PFSK-1 (cell line): ENCODE measurements around the gene NPY5R.

ENCODE experiments used
- FOXP2 ChIP-seq: optimal IDR thresholded peaks from 2 replicates; pipeline ENCODE3; 2011; ENCODE audit warnings: borderline replicate concordance, control low read depth, inconsistent platforms; ENCODE audit not compliant: insufficient read depth; ENCODE audit errors: extremely low read length, extremely low read depth
- POLR2AphosphoS5 ChIP-seq: IDR thresholded peaks from 2 replicates; pipeline ENCODE4 v1.6.1; 2012; ENCODE audit warnings: low read depth, mild to moderate bottlenecking, control low read depth, low read length, moderate library complexity
- SIN3A ChIP-seq: IDR thresholded peaks from 2 replicates; pipeline ENCODE4 v1.6.1; 2012; ENCODE audit warnings: mild to moderate bottlenecking, low read length, moderate library complexity, borderline replicate concordance; ENCODE audit not compliant: insufficient read depth
- TAF1 ChIP-seq: IDR thresholded peaks from 2 replicates; pipeline ENCODE4 v1.6.1; 2012; ENCODE audit warnings: low read length, control low read depth, borderline replicate concordance; ENCODE audit not compliant: insufficient read depth
- TF ChIP-seq, protein P1 (sequence below), 2 experiments: IDR thresholded peaks; 2 replicates each; pipeline versions ENCODE4 v1.6.1 to v1.8.0; 2011 to 2012; ENCODE audit warnings: low read depth in 2 of 2, low read length in 2 of 2, control low read depth in 1 of 2, inconsistent platforms in 1 of 2, mild to moderate bottlenecking in 1 of 2, moderate library complexity in 1 of 2; ENCODE audit not compliant: insufficient read depth in 1 of 2

Gene NPY5R

DNA sequence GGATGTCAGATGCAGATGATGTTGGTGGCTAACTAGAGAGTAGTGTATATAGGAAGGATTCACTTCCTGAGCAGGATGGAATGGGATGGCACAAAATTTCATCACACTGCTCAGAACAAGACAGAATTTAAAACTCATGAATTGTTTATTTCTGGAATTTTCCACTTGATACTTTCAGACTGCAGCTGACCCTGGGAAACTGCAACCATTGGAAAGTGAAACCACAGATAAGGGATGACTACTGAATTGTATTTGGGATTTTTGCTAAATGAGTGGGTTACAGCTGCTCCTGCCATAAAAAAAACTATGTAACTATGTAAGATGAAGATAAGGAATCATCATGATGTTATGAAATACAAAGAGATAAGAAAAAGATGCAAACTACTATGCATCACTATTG, 51.4 kb downstream of the NPY5R start:
- TF ChIP-seq TAF1 (no peak), FOXP2 (no peak), SIN3A (no peak), POLR2AphosphoS5 (no peak)
- TF ChIP-seq, protein P1, sequence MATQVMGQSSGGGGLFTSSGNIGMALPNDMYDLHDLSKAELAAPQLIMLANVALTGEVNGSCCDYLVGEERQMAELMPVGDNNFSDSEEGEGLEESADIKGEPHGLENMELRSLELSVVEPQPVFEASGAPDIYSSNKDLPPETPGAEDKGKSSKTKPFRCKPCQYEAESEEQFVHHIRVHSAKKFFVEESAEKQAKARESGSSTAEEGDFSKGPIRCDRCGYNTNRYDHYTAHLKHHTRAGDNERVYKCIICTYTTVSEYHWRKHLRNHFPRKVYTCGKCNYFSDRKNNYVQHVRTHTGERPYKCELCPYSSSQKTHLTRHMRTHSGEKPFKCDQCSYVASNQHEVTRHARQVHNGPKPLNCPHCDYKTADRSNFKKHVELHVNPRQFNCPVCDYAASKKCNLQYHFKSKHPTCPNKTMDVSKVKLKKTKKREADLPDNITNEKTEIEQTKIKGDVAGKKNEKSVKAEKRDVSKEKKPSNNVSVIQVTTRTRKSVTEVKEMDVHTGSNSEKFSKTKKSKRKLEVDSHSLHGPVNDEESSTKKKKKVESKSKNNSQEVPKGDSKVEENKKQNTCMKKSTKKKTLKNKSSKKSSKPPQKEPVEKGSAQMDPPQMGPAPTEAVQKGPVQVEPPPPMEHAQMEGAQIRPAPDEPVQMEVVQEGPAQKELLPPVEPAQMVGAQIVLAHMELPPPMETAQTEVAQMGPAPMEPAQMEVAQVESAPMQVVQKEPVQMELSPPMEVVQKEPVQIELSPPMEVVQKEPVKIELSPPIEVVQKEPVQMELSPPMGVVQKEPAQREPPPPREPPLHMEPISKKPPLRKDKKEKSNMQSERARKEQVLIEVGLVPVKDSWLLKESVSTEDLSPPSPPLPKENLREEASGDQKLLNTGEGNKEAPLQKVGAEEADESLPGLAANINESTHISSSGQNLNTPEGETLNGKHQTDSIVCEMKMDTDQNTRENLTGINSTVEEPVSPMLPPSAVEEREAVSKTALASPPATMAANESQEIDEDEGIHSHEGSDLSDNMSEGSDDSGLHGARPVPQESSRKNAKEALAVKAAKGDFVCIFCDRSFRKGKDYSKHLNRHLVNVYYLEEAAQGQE (IDR thresholded peaks at IDR 0.05; ENCODE audit: insufficient read depth in 1 of 2, low read depth in 2 of 2, low read length in 2 of 2): no peak

GRCh38 chr4:163395758-163396157, 52.1 kb downstream of the NPY5R start:
- TF ChIP-seq POLR2AphosphoS5 (no peak), FOXP2 (no peak), SIN3A (no peak), TAF1 (no peak)
- TF ChIP-seq, protein P1 (IDR thresholded peaks at IDR 0.05; ENCODE audit: insufficient read depth in 1 of 2, low read depth in 2 of 2, low read length in 2 of 2): no peak

- TF ChIP-seq, protein P1 (IDR thresholded peaks at IDR 0.05; ENCODE audit: insufficient read depth in 1 of 2, low read depth in 2 of 2, low read length in 2 of 2): no peak
- TF ChIP-seq POLR2AphosphoS5: no peak
- TF ChIP-seq TAF1: no peak
- TF ChIP-seq FOXP2: no peak
- TF ChIP-seq SIN3A: no peak
Measured at GRCh38 chr4:163398238-163398637, 54.5 kb downstream of the NPY5R start.

DNA sequence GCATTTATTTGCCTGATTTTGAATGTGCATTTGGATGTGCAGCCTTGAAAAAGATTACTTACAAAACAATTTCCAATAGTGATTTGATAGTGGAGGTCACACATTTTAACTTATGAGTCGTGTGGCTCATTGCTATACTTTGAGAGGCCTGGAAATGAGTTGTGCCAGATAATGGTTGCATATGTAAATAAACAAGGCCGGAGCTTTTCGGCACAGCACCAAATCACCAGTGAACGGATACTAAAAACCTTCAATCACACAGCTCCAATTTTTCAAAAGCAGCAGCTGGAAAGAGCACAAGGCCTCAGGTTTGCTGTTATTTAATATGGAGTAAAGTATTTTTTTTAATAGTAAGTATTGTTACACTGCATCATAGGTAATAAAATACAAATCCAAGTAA, 57.2 kb downstream of the NPY5R start:
- TF ChIP-seq FOXP2 (no peak), TAF1 (no peak), POLR2AphosphoS5 (no peak), SIN3A (no peak)
- TF ChIP-seq, protein P1 (IDR thresholded peaks at IDR 0.05; ENCODE audit: insufficient read depth in 1 of 2, low read depth in 2 of 2, low read length in 2 of 2): no peak
